ENCODE data around the gene DAZAP2.
A peak's percentile ranks its signal among the peaks of the same experiment; 100 is the strongest.
"Not testable (repeated sequence)": the region's sequence is repeated elsewhere in the genome, so short reads cannot be mapped to it uniquely, and the experiment has no call there.

DAZAP2 gene

DNA sequence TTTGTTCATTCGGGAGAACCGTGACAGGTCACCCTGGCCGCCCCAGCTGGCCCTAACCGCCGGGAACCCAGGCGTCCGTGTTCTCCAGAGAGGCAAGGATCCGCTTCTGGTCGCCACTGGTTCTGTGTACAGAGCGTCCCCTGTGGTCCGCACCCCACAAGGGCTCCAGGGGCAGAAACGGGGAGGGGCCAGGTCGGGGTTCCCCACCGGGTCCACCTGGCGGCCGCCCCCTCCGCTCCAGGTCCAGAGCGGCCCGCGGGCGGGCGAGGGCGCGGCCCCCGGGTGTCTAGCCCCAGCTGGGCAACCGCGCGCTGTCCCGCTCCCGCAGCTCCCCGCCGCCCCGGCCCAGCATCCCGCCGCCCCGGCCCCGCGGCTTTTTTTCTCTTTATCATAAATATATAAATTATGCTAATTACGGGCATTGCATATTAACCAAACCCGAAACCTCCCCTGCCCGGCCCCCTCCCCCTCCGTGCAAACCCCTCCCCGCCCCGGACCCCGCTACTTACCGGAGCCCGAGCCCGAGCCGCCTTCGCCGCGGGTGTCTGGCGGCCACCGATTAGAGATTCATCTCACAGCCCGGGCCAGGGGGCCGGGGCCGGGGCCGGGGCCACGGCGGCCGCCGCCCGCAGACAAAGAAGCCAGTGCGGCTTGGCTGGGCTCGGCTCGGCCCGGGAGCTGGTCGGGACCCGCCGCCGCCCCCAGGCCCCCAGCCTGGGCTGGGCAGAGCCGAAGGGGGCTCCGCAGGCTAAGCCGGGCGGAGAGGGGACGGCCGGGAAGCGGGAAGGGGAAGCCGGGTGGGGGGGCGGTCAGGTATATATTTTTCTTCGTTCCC is 21.3 kb upstream of the DAZAP2 start:
- peak in 44 of 51 donors; percentile 18 to 80 (median 60) for DNase-seq

DNA sequence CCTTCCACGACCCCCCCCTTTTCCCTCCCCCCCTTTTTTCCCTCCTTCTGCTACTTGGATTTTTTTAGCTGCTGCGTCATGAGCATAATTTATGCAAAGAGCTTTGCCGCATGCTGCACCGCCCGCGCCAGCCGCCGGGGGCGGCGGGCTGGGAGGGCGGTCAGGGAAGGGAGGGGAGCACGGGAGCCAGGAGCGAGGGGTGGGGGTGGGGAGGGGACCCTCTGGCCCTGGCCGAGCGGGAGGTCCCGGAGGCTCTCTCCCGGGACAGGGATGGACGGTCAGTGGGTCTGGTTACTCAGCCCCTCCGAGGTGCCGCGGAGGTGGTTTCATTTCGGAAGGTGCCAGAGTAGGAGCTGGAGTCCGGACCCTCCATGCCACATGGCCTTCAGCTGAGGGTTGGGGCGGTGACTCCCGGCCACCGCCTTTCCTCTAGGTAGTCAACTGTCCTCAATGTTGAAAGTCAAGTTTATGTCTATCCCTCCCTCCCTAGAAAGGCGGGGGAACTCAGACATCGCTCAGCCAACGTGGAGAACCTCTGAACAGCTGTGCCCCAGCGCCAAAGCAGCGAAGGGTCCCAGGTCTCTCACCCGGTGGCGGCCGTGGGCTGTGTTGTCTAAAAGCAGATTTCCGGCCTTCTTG is 20.5 kb upstream of the DAZAP2 start, which contains the start of gene POU6F1:
Gene POU6F1, minus strand, starts transcription at position 95 of the 639 bp plus-strand sequence. CDS start 11,226 bp downstream, outside the sequence.
- peak in 50 of 51 donors; percentile 20 to 81 (median 60) for DNase-seq

DNA sequence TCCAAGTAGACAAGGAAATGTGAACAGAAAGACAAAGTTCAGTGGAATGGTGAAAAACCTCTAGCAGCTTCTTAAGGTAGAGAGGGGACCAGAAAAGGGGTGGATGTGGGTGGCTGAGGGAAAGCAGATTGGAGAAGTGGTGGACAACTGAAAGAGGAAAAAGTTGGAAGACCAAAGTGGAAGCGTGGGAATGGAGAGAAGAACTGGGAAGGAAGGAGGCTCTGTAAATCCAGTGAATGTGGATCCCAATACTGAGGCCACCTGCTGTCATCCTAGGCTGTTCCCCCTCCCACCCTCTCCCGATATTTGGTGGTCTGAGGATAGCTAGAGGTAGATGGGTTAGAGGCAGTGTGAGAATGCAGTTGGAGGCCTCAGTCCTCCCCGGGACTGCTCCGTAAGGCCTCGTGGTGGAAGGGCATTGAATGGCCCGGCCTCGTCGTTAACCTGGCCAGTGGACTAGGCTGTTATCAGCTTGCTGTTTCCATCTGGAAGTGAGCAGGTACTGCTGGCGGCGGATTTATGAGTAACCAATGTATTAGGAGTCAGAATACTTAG is 19.9 kb upstream of the DAZAP2 start:
- peak in 2 of 51 donors; percentile 9 to 72 for DNase-seq

DNA sequence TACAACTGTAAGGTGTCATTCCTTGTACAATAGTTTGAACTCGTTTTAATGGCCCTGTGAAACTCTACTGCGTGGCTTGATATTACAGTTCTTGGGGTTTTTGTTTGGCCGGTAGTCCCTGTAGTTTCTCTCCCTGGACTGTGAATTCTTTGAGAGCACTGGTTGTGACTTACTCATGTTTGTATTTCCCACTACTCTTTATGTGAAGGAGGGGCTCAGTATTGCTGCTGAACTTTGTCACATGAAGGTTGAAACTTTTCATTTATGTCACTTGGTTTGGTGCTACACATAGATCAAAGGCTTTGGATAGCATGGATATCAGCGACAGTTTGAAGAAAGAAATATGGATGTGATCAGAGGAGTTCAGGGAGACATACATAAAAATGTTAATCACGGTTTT is 19.3 kb upstream of the DAZAP2 start:
- no peak for DNase-seq

DNA sequence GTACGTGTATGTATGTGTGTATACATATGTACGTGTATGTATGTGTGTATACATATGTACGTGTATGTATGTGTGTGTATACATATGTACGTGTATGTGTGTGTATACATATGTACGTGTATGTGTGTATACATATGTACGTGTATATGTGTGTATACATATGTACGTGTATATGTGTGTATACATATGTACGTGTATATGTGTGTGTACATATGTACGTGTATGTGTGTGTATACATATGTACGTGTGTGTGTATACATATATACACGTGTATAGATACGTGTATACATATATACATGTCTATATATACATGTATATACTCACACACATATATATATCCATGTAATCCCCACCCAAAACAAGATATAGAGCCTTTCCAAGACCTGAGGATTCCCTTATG is 18.8 kb upstream of the DAZAP2 start:
- DNase-seq = not testable (repeated sequence)

DNA sequence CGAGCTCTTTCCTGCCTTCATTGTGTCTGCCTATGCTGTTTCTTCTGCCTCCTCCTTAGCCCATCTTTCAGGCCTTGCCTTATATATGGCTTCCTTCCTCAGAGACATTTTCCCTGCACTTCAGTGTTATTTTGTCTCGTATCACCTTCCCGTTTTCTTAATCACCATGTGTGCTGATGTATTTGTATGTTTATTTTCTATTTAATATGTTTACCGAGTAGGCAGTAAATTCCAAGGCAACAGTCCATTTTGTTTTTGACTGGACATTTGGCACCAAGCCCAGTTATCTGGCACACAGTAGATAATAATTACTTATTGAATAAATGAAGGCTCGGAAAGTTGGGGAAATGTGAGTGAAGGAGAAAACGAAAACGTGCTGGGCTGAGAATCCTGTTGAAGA is 16.2 kb upstream of the DAZAP2 start:
- peak in 3 of 51 donors; percentile 4 to 12 (median 8) for DNase-seq

DNA sequence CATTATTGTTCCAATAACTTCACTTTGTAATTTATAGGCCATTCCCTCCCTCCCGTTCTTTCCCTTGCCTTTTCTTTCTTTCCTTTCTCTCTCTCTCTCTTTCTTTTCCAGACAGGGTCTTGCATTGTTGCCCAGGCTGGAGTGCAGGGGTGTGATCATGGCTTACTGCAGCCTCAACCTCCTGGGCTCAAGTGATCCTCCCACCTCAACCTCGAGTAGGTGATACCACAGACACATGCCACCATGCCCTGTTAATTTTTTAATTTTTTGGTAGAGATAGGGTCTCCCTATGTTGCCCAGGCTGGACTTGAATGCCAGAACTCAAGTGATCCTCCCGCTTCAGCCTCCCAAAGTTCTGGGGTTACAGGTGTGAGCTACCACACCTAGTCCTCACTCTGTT is 14.0 kb upstream of the DAZAP2 start:
- no peak for DNase-seq

DNA sequence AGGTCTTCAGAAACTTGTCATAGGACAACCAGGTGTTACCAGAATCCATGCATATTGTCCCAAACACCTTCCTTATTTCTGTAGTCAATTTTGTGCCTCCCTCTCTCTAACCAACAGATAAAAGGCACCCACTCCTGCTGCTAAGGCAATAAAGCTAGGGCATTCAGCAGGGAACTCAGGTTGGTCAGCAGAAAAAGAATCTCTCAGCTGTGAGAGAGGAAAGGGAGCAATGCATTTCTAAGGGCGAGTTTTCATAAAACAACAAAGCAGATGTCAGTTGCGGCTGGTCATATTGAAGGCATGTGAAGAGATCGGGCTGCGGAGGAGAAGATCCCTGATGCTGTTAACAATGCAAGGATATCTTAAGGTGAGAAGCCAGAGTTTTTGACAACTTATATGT is 13.4 kb upstream of the DAZAP2 start:
- DNase-seq = no peak

DNA sequence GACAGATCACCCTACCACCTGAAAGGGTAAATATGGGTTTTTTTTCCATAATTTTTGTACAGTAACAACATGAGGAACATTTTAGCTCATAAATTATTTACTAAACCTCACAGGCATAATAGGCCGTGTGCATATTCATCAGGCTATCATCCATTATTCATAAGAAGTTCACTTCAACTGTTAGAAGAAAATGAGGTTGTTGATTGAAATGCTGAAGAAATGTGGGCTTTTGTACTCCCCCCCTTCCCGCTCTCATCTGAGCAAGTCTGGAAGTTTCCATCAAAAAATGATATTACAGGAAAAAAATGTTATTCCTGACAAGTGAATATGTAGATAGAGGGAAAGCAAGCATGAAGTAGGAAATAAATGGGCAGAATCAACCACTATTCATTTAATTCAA is 12.9 kb upstream of the DAZAP2 start:
- peak in 1 of 51 donors; percentile 3 for DNase-seq

DNA sequence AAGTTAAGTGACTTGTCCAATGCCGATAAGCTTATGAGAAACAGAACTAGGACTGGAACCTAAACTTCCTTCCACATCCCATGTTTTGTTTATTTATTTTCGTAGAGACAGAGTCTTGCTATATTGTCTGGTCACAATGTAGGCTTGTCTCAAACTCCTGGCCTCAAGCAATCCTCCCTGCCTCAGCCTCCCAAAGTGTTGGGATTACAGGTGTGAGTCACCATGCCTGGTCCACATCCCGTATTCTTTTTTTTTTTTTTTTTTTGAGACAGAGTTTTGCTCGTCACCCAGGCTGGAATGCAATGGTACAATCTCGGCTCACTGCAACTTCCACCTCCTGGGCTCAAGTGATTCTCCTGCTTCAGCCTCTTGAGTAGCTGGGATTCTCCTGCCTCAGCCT is 11.5 kb upstream of the DAZAP2 start:
- DNase-seq = not testable (repeated sequence)

DNA sequence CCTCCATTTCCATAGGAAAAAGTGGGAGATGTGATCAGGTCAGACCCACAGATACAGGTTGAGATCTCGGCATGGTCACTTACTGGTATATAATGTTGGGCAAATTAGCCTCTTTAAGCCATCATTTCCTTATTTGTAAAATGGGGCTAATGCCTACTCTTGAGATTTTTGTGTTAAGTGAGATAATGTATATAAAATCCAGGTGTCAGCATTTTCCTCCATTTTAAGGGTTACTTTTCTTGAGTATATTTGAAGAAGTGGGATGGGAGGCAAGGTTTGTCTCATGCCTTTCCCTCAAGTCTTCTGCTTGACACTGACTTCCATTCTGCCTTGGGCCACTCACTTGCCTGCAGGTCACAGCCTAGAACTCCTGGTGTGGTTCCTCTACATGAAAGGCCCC is 10.7 kb upstream of the DAZAP2 start:
- DNase-seq = no peak

DNA sequence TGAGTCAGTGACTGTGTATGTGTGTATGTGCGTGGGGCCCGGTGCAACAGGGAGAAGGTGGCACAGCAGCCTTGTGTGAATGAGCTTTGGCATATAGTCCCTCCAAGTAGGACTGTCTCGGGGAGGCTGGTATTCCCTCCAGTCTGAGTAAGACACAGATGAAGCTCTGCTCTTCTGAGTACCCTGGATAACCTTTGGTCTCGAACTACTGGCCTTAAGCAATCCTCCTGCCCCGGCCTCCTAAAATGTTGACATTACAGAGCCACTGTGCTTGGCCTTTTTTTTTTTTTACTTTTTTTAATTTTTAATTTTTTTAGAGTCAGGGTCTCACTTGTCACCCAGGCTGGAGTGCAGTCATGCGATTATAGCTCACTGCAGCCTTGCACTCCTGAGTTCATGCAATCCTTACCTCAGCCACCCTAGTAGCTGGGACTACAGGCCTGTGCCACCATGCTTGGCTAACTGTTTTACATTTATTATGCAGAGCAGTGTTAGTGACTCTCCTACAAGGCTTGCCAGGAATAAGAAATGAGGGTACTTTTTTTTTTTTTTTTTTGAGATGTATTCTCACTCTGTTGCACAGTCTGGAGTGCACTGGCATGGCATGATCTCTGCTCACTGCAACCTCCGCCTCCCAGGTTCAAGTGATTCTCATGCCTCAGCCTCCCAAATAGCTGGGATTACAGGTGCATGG is 9.4 kb upstream of the DAZAP2 start:
- DNase-seq = no peak

DNA sequence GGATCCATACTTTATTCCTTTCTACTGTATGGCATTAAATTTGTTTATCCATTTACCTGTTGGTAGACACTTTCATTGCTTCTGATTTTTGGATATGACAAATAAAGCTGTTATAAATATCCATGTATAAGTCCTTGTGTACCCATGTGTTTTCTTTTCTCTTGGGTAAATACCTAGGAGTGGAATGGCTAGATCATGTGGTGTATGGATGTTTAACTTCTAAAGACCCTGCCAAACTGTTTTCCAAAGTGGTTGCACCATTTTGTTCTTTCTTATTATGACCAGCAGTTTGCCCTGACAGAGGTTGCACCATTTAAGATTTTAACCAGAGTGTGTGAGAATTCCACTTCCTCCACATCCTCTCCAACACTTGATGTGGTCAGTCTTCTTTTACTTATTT is 6.0 kb upstream of the DAZAP2 start:
- no peak for DNase-seq

DNA sequence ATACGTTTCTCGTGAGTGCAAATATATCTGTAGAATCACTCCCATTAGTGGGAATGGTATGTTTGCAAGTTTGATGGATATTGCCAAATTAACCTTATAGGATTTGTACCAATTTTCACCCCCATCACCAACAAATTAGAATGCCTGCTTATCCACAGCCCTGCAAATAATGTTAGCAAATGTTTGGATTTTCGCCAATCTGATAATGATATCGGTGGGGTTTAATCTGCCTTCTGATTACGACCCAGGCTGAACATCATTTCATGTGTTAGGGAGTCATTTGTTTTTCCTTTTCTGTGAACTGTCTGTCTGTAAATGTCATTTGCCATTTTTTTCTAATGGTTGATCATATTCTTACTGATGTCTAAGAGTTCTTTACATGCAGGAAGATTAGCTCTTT is 4.1 kb upstream of the DAZAP2 start:
- DNase-seq = no peak

DNA sequence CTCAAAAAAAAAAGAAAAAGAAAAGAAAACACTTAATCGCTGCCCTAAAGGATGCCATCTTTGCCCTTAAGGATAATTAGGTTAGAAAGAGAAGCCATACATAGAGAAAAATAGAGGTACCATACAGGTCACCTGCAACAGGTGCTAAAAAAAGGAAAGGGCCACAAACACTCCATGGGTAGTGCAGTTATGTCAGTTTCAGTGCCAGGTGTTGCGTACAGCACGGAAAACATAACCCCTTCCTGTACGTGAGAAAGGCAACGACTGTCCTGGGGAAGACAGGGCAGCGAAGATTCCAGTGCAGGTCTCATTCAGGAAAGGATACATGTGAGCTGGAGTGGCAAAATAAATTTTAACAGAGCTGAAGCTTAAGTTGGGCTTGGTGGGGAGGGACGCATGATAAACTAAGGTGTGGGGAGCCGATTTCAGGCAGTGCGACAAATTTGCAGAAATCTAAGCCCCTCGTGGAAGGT is 553 bp upstream of the DAZAP2 start:
- DNase-seq = peak in 1 of 51 donors; percentile 43

DNA sequence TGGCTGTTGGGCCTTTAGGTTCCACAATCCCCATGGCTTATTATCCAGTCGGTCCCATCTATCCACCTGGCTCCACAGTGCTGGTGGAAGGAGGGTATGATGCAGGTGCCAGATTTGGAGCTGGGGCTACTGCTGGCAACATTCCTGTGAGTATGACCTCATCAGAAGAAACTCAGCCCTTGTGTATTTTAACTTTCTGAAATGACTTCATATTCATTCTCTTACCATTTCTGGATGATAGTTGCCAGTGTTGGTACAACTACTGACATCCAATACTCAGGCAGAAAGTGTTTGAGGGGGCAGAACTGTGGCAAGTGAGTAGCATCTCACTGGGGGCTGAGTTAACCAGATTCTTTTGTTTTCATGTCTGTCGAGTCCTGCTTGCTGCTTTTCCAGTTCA is 2.3 kb downstream of the DAZAP2 start:
- DNase-seq = no peak

DNA sequence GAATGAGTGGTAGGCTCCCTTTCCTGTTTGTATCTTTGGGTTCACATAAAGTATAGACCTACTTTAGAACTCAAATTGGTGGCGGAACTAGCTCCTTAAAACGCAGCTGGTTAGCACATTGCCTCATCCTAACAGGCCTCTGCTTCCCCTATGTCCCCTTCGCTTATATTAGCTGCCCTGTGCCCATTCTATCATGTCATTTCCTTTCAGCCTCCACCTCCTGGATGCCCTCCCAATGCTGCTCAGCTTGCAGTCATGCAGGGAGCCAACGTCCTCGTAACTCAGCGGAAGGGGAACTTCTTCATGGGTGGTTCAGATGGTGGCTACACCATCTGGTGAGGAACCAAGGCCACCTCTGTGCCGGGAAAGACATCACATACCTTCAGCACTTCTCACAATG is 3.5 kb downstream of the DAZAP2 start:
- DNase-seq = no peak

DNA sequence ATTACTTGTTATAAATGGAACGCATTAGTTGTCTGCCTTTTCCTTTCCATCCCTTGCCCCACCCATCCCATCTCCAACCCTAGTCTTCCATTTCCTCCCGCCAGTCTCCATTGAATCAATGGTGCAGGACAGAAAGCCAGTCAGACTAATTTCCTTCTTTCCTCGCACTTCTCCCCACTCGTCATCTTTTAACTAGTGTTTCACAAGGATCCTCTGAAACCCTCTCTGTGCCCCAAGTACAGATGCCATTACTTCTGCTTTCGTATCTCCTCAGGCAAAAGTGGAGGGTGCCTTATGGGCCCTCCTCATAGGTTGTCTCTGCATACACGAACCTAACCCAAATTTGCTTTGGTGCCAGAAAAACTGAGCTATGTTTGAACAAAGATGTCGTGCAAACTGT is 4.2 kb downstream of the DAZAP2 start:
- DNase-seq = peak in 1 of 51 donors; percentile 17

DNA sequence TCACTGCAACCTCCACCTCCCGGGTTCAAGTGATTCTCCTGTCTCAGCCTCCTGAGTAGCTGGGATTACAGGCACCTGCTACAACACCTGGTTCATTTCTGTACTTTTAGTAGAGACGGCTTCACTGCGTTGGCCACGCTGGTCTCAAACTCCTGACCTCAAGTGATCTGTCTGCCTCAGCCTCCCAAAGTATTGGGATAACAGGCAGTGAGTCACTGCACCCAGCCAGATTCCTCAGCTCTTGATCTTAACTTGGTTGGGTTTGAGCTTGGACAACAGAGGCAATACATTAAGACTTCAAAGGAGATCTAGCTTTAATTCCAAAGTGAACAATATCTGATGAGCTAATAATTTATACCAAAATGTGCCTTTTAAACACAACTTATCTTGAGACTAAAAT is 5.6 kb downstream of the DAZAP2 start:
- DNase-seq = no peak

DNA sequence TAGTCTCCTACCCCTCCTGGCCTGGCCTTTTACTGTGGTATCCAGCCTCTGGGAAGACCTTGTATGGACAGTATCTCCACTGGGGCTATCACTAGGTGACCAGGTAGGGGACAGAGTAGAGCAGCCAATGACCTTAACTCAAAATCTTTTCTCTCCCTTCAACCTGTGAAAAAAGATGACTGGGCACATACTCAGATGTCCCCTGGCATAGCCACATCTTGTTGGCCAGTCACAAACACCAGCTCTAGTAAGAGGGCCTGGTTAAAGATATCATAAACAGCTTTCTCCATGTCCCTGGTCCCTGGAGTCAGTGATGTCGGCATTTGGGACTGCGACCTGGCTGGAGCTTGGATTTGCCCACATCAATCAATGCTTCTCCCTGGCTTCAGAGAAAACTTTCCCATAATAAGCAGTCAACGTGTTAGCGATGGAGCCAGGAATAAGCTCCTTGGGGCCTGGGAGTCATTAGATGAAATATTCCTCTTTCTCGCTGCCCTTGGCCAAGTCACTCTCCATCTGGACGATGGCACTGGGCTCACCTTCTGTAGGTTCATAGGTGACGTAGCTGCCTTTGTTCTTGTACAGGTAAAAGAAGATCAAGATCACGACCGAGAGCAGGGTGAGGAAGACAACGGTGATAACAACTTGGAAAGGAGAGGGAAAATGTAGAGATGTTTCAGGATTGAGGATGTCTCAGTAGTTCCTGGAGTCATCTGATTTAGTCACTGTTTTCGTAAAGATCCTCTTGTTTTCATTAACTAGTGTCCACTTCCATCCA is 7.0 kb downstream of the DAZAP2 start:
- no peak for DNase-seq

DNA sequence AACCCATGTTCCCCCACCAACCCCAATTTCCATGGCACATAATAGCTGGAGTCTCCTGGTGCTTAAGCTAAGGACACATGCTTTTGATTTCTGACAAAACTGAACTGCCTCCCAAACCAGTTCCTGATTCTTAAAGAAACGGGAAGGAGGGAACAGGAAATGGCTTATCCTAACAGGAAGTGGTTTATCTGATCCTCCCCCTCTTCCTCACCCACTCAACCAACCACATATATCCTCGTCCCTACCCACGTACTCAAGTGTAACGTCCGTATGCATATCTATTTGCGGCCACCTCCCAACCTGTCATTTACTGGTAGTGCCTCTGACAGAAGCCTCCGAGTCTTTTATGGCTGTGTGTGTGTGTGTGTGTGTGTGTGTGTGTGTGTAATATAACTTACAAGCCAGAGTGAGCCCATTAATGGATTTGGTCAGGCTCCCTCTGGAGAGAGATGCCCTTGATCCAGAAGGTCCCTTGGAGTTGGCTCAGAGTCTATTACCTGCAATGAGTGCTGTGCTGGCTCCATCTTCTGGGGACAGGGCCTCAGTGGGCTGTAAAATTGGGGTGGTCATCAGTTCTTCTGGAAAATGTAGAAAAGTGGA is 7.7 kb downstream of the DAZAP2 start:
- peak in 1 of 51 donors; percentile 29 for DNase-seq
